Measurements from ENCODE around the gene KCNT1. TPM values are rescaled to one million over a fixed set of nuclear protein-coding genes. Genes with fewer than 3 reads are reported as not detected.

KCNT1 gene
- polyA plus RNA-seq, 1 donor from 2014 or later = not detected

GRCh38 chr9:135751501-135751900, 49.5 kb downstream of the KCNT1 start:
- H3K9me3 Mint-ChIP-seq = peaks cover 0 to 4% (median 0%) of the 10 kb centered on the region in 3 donors
- no peak overlapping the region for H3K27ac Mint-ChIP-seq
- no peaks in the 10 kb centered on the region for H3K36me3 Mint-ChIP-seq
- no peaks in the 10 kb centered on the region for H3K4me1 Mint-ChIP-seq
- no peaks in the 10 kb centered on the region for H3K27me3 Mint-ChIP-seq
- H3K4me3 Mint-ChIP-seq = no peak overlapping the region

GRCh38 chr9:135752281-135753204, 50.6 kb downstream of the KCNT1 start:
- no peaks in the 10 kb centered on the region for H3K4me1 Mint-ChIP-seq
- peaks cover 0 to 6% (median 0%) of the 10 kb centered on the region in 3 donors for H3K9me3 Mint-ChIP-seq
- H3K36me3 Mint-ChIP-seq = no peaks in the 10 kb centered on the region
- peak overlapping the region in 1 of 4 donors; percentile 5 for H3K4me3 Mint-ChIP-seq
- peak overlapping the region in 1 of 3 donors; percentile 4 for H3K27ac Mint-ChIP-seq
- no peaks in the 10 kb centered on the region for H3K27me3 Mint-ChIP-seq

- Mint-ChIP-seq H3K4me1 (no peaks in the 10 kb centered on the region), H3K4me3 (no peak overlapping the region), H3K27me3 (no peaks in the 10 kb centered on the region), H3K27ac (no peak overlapping the region), H3K9me3 (peaks cover 0 to 6% (median 0%) of the 10 kb centered on the region in 3 donors), H3K36me3 (no peaks in the 10 kb centered on the region)
Observed at GRCh38 chr9:135753391-135754105, 51.6 kb downstream of the KCNT1 start.

DNA sequence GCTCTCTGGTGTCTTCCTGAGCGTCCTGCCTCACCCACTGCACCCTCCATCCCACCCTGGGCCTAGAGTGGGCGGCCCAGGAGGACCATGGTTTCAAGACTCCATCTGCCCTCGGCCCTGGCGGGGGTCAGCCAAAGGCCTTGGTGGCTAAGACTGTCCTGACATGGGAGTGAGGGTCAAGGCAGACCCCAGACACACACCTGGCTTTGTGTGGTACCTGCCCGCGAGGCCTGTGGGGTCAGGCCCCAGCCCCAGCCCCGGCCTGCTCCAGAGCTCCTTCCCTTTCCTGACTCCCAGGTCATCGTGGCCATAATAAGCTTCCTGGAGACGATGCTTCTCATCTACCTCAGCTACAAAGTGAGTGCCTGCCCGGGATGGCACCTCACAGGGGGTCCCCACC, 54.6 kb downstream of the KCNT1 start:
- no peaks in the 10 kb centered on the region for H3K27me3 Mint-ChIP-seq
- no peaks in the 10 kb centered on the region for H3K36me3 Mint-ChIP-seq
- no peak overlapping the region for H3K27ac Mint-ChIP-seq
- H3K9me3 Mint-ChIP-seq = peaks cover 0 to 6% (median 0%) of the 10 kb centered on the region in 3 donors
- H3K4me1 Mint-ChIP-seq = no peaks in the 10 kb centered on the region
- no peak overlapping the region for H3K4me3 Mint-ChIP-seq

DNA sequence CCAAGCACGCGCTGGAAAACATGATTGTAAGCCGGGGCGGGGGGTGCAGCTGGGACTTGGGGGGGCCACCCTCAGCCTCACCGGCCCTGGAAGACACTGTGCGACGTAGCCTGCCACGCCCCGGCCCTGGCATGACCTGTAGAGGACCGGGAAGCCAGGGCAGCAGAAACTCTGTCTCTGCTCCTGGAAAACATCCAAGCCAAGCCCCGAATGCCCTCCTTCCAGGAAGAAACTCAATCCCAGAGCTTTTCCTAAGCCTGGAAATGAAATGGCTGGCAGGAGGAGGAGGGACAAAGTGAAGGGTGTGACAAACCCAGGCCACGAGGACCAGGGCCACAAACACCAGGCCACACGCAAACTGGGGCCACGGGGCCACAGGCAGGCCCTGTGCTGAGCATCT, 55.4 kb downstream of the KCNT1 start:
- Mint-ChIP-seq H3K4me1 (no peaks in the 10 kb centered on the region), H3K36me3 (no peaks in the 10 kb centered on the region), H3K9me3 (peaks cover 0 to 6% (median 0%) of the 10 kb centered on the region in 3 donors), H3K27me3 (no peaks in the 10 kb centered on the region), H3K27ac (no peak overlapping the region), H3K4me3 (no peak overlapping the region)

DNA sequence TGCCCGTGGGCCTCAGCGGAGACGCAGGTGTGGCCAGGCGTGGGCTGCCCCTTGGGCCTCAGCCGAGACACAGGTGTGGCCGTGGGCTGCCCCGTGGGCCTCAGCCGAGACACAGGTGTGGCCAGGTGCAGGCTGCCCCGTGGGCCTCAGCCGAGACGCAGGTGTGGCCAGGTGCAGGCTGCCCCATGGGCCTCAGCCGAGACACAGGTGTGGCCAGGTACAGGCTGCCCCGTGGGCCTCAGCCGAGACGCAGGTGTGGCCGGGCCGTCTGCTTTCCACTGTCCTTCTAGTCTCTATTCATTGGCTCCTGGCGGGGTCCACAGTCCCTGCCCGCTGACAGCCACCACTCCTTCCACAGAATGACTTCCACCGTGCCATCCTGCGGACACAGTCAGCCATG, 56.1 kb downstream of the KCNT1 start:
- Mint-ChIP-seq H3K4me1 (no peaks in the 10 kb centered on the region), H3K4me3 (no peak overlapping the region), H3K27ac (no peak overlapping the region), H3K36me3 (no peaks in the 10 kb centered on the region), H3K9me3 (peaks cover 0 to 2% (median 0%) of the 10 kb centered on the region in 3 donors), H3K27me3 (no peaks in the 10 kb centered on the region)

DNA sequence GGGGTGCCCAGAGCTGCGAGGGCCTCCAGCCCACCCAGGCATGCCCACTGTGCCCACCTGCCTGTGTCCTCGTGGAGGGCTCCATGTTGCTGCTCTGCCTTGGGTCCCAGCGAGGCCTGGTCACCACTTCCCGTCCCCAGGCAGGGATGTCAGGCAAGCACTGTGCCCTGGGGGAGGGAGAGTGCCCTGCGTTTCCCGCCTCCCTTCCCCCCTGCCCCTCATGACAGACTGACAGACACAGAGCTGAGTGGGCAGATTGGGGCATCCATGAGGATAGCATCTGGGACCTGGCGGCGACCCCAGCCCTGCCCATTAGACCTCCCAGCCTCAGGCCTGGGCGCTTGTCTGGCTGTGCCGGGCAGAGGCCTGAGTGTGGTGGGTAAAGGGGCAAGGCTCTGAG, 56.9 kb downstream of the KCNT1 start:
- Mint-ChIP-seq H3K9me3 (peaks cover 0 to 2% (median 0%) of the 10 kb centered on the region in 3 donors), H3K27ac (no peak overlapping the region), H3K36me3 (no peaks in the 10 kb centered on the region), H3K27me3 (no peaks in the 10 kb centered on the region), H3K4me3 (no peak overlapping the region), H3K4me1 (no peaks in the 10 kb centered on the region)

GRCh38 chr9:135759676-135760300, 57.8 kb downstream of the KCNT1 start:
- H3K36me3 Mint-ChIP-seq = no peaks in the 10 kb centered on the region
- peaks cover 0 to 2% (median 0%) of the 10 kb centered on the region in 3 donors for H3K9me3 Mint-ChIP-seq
- H3K27me3 Mint-ChIP-seq = no peaks in the 10 kb centered on the region
- no peak overlapping the region for H3K27ac Mint-ChIP-seq
- H3K4me1 Mint-ChIP-seq = no peaks in the 10 kb centered on the region
- no peak overlapping the region for H3K4me3 Mint-ChIP-seq

DNA sequence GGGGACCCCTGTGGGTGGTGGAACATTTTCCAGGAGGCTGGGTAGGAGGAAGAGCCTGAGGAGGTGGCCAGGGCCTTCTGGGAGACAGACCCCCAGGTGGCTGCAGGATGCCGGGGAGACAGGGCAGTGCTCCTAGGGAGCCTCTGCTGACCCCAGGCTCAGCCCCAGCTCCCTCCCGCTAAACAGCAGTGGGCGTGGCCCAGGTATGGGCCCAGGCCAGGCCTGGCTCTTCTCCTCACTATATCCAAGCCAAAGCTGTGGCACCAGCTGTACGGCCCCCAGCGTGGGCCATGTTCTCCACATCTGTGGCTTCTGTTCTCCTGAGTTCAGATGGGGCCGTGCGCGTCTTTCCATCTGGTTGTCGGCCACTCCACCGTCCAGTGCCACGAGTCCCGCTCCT, 58.5 kb downstream of the KCNT1 start:
- no peaks in the 10 kb centered on the region for H3K27me3 Mint-ChIP-seq
- no peaks in the 10 kb centered on the region for H3K36me3 Mint-ChIP-seq
- H3K4me3 Mint-ChIP-seq = no peak overlapping the region
- H3K27ac Mint-ChIP-seq = no peak overlapping the region
- peaks cover 0 to 2% (median 0%) of the 10 kb centered on the region in 3 donors for H3K9me3 Mint-ChIP-seq
- H3K4me1 Mint-ChIP-seq = no peaks in the 10 kb centered on the region

DNA sequence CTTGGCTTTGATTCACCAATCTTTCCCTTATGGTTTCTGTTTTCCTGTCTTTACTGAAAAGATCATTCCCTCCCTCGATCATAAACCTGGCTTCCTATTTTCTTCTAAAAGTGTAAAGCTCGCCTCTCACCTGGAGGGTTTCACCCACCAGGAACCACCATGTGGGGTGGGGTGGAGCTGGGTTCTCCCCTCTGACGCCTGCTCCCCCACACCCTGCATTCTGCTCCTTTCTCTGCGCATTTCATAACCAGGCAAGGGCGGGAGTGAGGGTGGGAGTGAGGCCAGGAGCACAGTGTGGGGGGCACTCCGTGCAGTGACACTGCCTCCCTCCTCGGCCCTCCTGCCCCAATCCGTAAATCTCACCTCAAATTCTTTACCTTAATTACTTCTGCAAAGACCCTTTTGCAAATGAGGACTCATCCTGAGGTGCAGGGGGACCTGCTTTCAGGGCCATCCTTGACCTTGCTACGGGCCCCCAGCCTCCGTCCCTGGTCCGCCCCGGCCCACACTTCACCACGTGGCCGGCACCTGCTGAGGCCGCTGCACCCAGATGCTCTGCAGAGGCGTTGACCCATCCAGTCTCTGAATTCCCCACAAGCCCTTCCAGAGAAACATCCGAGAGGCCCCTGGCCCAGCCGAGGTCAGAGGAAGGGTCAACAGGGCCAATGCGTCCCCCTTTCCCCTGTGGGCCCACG, 59.3 kb downstream of the KCNT1 start:
- Mint-ChIP-seq H3K4me3 (no peak overlapping the region), H3K36me3 (no peaks in the 10 kb centered on the region), H3K27me3 (no peaks in the 10 kb centered on the region), H3K9me3 (peaks cover 0 to 4% (median 2%) of the 10 kb centered on the region in 3 donors), H3K27ac (no peak overlapping the region), H3K4me1 (no peaks in the 10 kb centered on the region)

- Mint-ChIP-seq H3K27ac (no peak overlapping the region), H3K36me3 (no peaks in the 10 kb centered on the region), H3K4me3 (no peak overlapping the region), H3K4me1 (no peaks in the 10 kb centered on the region), H3K27me3 (no peaks in the 10 kb centered on the region), H3K9me3 (peaks cover 0 to 4% (median 2%) of the 10 kb centered on the region in 3 donors)
Observed at GRCh38 chr9:135761845-135762168, 59.8 kb downstream of the KCNT1 start.

- Mint-ChIP-seq H3K4me3 (no peak overlapping the region), H3K4me1 (no peaks in the 10 kb centered on the region), H3K27me3 (no peaks in the 10 kb centered on the region), H3K9me3 (peaks cover 0 to 4% (median 0%) of the 10 kb centered on the region in 3 donors), H3K27ac (no peak overlapping the region), H3K36me3 (no peaks in the 10 kb centered on the region)
Observed at GRCh38 chr9:135762921-135763320, 60.9 kb downstream of the KCNT1 start.

DNA sequence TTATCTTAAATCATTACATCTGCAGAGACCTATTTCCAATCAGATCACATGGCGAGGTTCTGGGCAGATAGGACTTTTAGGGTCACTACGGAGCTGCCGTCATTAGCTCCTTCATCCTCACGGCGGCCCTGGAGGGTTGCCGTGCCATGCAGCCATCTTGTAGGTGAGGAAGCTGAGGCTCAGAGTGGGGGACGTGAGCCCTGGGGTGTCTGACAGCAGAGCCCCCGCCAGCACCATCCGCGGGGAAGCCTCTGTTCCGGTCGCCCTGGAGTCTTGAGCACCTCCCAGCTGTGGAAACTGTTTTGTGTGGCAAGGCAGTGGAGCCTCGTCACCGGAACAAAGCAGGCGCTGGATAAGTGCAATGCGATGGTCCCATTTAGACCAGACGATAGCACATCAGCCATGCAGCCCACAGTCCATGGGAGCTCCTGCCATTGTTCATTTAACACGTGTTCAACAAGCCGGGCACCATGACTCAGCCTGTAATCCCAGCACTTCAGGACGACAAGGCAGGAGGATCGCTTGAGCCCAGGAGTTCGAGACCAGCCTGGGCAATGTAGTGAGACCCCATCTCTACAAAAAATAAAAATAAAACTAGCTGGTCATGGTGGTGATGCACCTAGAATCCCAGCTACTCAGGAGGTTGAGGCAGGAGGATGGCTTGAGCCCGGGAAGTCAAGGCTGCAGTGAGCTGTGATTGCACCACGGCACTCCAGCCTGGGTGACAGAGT, 61.9 kb downstream of the KCNT1 start:
- H3K9me3 Mint-ChIP-seq = peaks cover 0 to 4% (median 0%) of the 10 kb centered on the region in 3 donors
- no peak overlapping the region for H3K27ac Mint-ChIP-seq
- no peaks in the 10 kb centered on the region for H3K27me3 Mint-ChIP-seq
- no peaks in the 10 kb centered on the region for H3K4me1 Mint-ChIP-seq
- H3K4me3 Mint-ChIP-seq = no peak overlapping the region
- H3K36me3 Mint-ChIP-seq = no peaks in the 10 kb centered on the region

GRCh38 chr9:135764731-135765130, 62.7 kb downstream of the KCNT1 start:
- H3K27ac Mint-ChIP-seq = no peak overlapping the region
- H3K36me3 Mint-ChIP-seq = no peaks in the 10 kb centered on the region
- H3K9me3 Mint-ChIP-seq = peaks cover 0 to 4% (median 0%) of the 10 kb centered on the region in 3 donors
- no peaks in the 10 kb centered on the region for H3K4me1 Mint-ChIP-seq
- H3K27me3 Mint-ChIP-seq = no peaks in the 10 kb centered on the region
- H3K4me3 Mint-ChIP-seq = no peak overlapping the region

Data from IgD-negative memory B cell (primary cell).